Osteoblast (primary cell): ENCODE data around the gene STX18. TPM values are rescaled to one million over a fixed set of nuclear protein-coding genes. Genes with fewer than 3 reads are reported as not detected.

Source experiments
- DNase-seq: peaks from one replicate; pipeline ENCODE4 v3.0.0; 2011; ENCODE audit warnings: low spot score, mixed read lengths; ENCODE audit not compliant: insufficient read length; ENCODE audit errors: missing footprints
- H2AFZ ChIP-seq: 2 replicates; pipeline ENCODE4 v1.6.0; 2011; ENCODE audit warnings: mild to moderate bottlenecking, low read length
- H3K27ac ChIP-seq: 2 replicates; pipeline ENCODE4 v1.5.1; 2011; ENCODE audit warnings: mild to moderate bottlenecking, low read depth, low read length, moderate library complexity
- H3K27me3 ChIP-seq: 2 replicates; pipeline ENCODE4 v1.6.0; 2012; ENCODE audit warnings: mild to moderate bottlenecking, control low read depth, inconsistent platforms, low read length, moderate library complexity; ENCODE audit not compliant: insufficient read depth
- H3K36me3 ChIP-seq: 2 replicates; pipeline ENCODE4 v1.5.1; 2011; ENCODE audit warnings: mild to moderate bottlenecking, low read length, control low read depth, moderate library complexity; ENCODE audit not compliant: insufficient read depth
- H3K4me1 ChIP-seq: 2 replicates; pipeline ENCODE4 v1.5.1; 2011; ENCODE audit warnings: mild to moderate bottlenecking, low read length, control low read depth, moderate library complexity; ENCODE audit not compliant: insufficient read depth
- H3K4me2 ChIP-seq: 2 replicates; pipeline ENCODE4 v1.6.0; 2011; ENCODE audit warnings: mild to moderate bottlenecking, low read length; ENCODE audit not compliant: insufficient read depth
- H3K4me3 ChIP-seq: fragments of 200-600 bp; sonication (generic); 3 replicates; pipeline ENCODE4 v1.5.1; 2012; ENCODE audit warnings: mild to moderate bottlenecking, low read length, inconsistent platforms; ENCODE audit not compliant: insufficient read depth
- H3K79me2 ChIP-seq: 2 replicates; pipeline ENCODE4 v1.6.0; 2012; ENCODE audit warnings: mild to moderate bottlenecking, low read length, control low read depth, inconsistent platforms; ENCODE audit not compliant: insufficient read depth
- H3K9me3 ChIP-seq: 2 replicates; pipeline ENCODE4 v1.5.1; 2011; ENCODE audit warnings: low read depth, low read length, control low read depth
- H4K20me1 ChIP-seq: 2 replicates; pipeline ENCODE4 v1.6.0; 2012; ENCODE audit warnings: mild to moderate bottlenecking, low read length, control low read depth; ENCODE audit not compliant: insufficient read depth
- CTCF ChIP-seq: IDR thresholded peaks from 2 replicates; pipeline ENCODE4 v1.5.1; 2011; ENCODE audit warnings: mild to moderate bottlenecking, low read depth, low read length, moderate library complexity; ENCODE audit errors: extremely low read depth
- total RNA-seq: library from RNA; depleted of rRNA; stranded (reverse); fragments of >200 nt; gene quantifications from 2 replicates; pipeline ENCODE4 v1.2.3, GENCODE V29; 2012

STX18 gene
- total RNA-seq, 1 donor: 23.9 TPM

GRCh38 chr4:4459181-4459580, 82.7 kb downstream of the STX18 start:
- H2AFZ ChIP-seq: no peak overlapping the region
- TF ChIP-seq CTCF: no peak
- peaks cover 27% of the 10 kb centered on the region for H3K36me3 ChIP-seq
- H3K27ac ChIP-seq: no peak overlapping the region
- no peak for DNase-seq
- H3K27me3 ChIP-seq: no peaks in the 10 kb centered on the region
- no peaks in the 10 kb centered on the region for H3K9me3 ChIP-seq
- peaks cover 4% of the 10 kb centered on the region for H4K20me1 ChIP-seq
- peaks cover 16% of the 10 kb centered on the region for H3K4me1 ChIP-seq
- H3K4me3 ChIP-seq: no peak overlapping the region
- no peaks in the 10 kb centered on the region for H3K79me2 ChIP-seq
- no peak overlapping the region for H3K4me2 ChIP-seq

GRCh38 chr4:4457803-4458553, 83.9 kb downstream of the STX18 start:
- Histone ChIP-seq H2AFZ (no peak overlapping the region), H3K36me3 (peaks cover 37% of the 10 kb centered on the region), H3K79me2 (no peaks in the 10 kb centered on the region), H3K27ac (peak overlapping the region; percentile 49), H3K4me3 (no peak overlapping the region), H3K9me3 (no peaks in the 10 kb centered on the region), H3K27me3 (no peaks in the 10 kb centered on the region), H3K4me2 (no peak overlapping the region), H3K4me1 (peaks cover 16% of the 10 kb centered on the region), H4K20me1 (peaks cover 4% of the 10 kb centered on the region)
- TF ChIP-seq CTCF: no peak
- no peak for DNase-seq

- H4K20me1 ChIP-seq: peaks cover 4% of the 10 kb centered on the region
- H3K79me2 ChIP-seq: no peaks in the 10 kb centered on the region
- no peak overlapping the region for H3K4me2 ChIP-seq
- H3K27me3 ChIP-seq: no peaks in the 10 kb centered on the region
- peaks cover 44% of the 10 kb centered on the region for H3K36me3 ChIP-seq
- no peak overlapping the region for H3K4me3 ChIP-seq
- H3K9me3 ChIP-seq: no peaks in the 10 kb centered on the region
- DNase-seq: no peak
- no peak for TF ChIP-seq CTCF
- H2AFZ ChIP-seq: no peak overlapping the region
- peaks cover 12% of the 10 kb centered on the region for H3K4me1 ChIP-seq
- H3K27ac ChIP-seq: peak overlapping the region; percentile 49
Measured at GRCh38 chr4:4456816-4457578, 84.9 kb downstream of the STX18 start.

- DNase-seq: no peak
- TF ChIP-seq CTCF: no peak
- Histone ChIP-seq H4K20me1 (peaks cover 4% of the 10 kb centered on the region), H3K27me3 (no peaks in the 10 kb centered on the region), H3K36me3 (peaks cover 44% of the 10 kb centered on the region), H3K4me3 (no peak overlapping the region), H3K79me2 (no peaks in the 10 kb centered on the region), H3K9me3 (no peaks in the 10 kb centered on the region), H2AFZ (no peak overlapping the region), H3K4me1 (peaks cover 12% of the 10 kb centered on the region), H3K4me2 (no peak overlapping the region), H3K27ac (no peak overlapping the region)
Measured at GRCh38 chr4:4456351-4456750, 85.5 kb downstream of the STX18 start.
